ENCODE data around the gene LRRN1.

Gene LRRN1

GRCh38 chr3:3799173-3800079 is at the start of gene LRRN1:
Gene LRRN1, plus strand, starts transcription at chr3:3799431. Its CDS starts 45,211 bp downstream, at chr3:3844642.
- no peak for DNase-seq (ENCODE audit: low read depth)

- no peak for DNase-seq (ENCODE audit: low read depth)
Observed at GRCh38 chr3:3753416-3753815, 45.8 kb upstream of the LRRN1 start.

GRCh38 chr3:3765661-3766060 is 33.6 kb upstream of the LRRN1 start:
- DNase-seq (ENCODE audit: low read depth) = no peak

- no peak for DNase-seq (ENCODE audit: low read depth)
Observed at GRCh38 chr3:3766140-3766539, 33.1 kb upstream of the LRRN1 start.

GRCh38 chr3:3771094-3771493 is 28.1 kb upstream of the LRRN1 start:
- no peak for DNase-seq (ENCODE audit: low read depth)

DNA sequence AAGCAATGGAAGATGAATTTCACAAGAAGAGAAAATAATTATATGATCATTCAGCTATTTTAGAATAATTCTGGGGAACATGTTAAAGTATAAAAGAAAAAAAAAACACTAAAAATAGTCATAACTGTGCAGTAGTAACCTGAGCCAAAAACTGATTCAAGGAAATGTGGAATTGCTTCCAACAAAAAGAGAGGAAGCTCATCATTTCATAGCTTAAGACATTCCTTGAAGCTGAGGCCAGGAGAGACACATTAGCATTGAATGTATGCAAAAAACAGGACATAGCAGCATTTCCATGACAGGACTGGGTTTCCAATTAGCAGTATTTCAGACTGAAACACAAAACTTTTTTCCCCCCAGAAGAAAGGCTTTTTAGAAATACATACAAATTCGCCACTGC is 27.7 kb upstream of the LRRN1 start:
- DNase-seq (ENCODE audit: low read depth) = no peak

DNA sequence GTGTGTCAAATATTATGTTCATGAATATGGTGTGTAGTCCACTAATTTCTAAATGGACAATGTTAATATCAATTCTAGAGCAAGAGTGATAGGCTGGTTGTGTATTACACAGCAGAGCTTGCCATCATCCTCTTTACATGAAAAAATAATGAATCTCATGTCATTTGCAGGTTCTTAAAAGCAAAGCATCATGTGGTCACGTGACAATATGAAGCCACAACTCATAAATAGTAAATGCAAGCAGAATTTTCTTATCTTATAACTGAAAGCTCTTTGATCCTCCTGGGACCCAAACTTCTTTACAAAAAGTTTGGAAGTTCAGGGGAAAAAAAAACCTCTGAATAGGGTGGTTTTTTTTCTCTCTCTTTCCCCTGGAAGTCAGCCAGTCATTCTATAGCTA is 26.9 kb upstream of the LRRN1 start:
- no peak for DNase-seq (ENCODE audit: low read depth)

GRCh38 chr3:3772920-3773319 is 26.3 kb upstream of the LRRN1 start:
- DNase-seq (ENCODE audit: low read depth) = no peak

- no peak for DNase-seq (ENCODE audit: low read depth)
Observed at GRCh38 chr3:3776607-3777006, 22.6 kb upstream of the LRRN1 start.

GRCh38 chr3:3778216-3778615 is 21.0 kb upstream of the LRRN1 start:
- DNase-seq (ENCODE audit: low read depth) = no peak

DNA sequence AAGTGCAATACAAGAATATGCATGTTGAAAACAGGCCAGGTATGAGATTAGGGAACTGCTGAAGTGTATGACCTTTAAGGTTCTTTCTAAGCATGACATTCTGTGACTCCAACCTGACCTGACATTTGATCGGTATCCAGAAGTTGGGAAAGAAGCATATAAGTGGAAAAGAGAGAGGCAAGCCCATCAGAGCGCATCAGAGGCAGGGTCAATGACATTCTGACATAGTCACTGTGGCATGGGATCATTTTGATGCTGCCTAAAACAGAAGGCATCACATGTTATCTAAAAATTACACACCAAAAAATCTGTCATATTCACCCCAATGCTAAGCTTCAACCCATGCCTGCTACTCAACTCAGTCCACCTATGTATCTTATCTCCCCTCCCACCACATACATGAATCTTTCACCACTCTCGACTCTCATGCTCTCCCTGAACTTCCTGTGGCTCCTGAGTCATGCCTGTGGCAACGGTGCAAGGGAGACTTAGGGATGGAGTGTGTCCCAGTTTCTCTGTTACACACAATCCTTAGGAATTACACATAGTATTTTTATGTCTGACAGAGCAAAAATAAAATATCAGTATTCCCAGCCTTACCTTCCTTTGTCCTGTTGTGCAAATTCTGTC is 20.5 kb upstream of the LRRN1 start:
- DNase-seq (ENCODE audit: low read depth) = no peak

- DNase-seq (ENCODE audit: low read depth) = no peak
Observed at GRCh38 chr3:3782457-3782856, 16.8 kb upstream of the LRRN1 start.

GRCh38 chr3:3783210-3783609 is 16.0 kb upstream of the LRRN1 start:
- no peak for DNase-seq (ENCODE audit: low read depth)

DNA sequence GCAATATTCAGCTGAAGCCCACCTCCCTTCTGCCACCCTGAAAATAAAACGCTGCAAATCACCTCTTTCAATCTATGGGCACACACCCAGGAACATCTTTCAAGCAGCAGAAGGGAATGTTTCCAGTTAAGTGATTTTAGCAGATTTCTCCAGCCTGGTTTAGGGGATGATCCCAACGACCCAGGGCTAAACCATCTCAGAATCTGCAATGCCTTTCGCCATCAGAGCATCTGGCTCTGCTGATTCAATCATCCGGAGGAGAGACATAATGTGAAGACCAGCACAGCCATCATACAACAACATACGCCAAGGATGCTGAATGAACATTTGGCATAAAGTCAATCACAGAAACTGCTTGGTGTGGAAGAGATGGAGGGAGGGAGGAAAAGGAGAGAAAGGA is 15.5 kb upstream of the LRRN1 start:
- DNase-seq (ENCODE audit: low read depth) = no peak

DNA sequence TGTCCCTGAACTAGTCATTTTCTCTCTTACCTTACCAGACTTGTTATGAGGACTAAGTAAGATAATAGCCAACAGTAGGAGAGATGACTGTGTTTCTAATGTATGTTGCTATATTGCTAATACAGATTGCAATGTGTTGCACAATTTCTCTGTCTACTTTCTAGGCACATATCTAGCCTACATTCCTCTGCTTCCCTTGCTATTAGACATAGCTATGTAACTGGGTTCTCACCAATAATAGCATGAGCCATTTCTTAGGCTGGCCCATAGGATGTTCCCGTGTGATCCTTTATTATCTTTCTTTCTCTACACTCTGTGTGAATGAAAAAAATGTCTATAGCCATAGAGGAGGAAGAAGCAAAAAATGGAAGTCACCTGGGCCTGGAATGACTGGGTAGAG is 6.8 kb upstream of the LRRN1 start:
- DNase-seq (ENCODE audit: low read depth) = no peak

DNA sequence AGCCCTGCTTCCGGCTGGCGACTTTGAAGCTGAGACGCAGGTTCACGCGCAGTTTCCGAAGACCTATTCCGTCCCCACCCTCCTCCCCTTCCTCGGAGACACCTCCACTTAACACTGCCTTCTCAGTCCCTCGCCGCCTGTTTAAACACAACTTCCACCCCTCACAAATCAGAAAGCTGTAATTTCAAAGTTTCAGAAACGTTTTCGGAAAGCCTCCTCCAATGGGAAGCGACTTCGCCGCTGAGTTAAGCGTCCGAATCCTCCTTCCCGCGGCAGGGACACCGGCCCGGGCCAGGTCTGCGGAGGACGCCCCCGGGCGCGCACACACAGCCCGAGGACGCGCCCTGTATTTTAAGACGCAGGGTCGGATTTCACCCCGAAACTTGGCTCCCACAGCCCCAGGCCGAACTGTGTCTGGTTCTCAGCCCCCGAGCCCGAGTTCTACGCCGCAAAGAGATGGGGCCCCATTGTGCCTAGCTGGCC is 559 bp upstream of the LRRN1 start:
- DNase-seq (ENCODE audit: low read depth) = no peak

DNA sequence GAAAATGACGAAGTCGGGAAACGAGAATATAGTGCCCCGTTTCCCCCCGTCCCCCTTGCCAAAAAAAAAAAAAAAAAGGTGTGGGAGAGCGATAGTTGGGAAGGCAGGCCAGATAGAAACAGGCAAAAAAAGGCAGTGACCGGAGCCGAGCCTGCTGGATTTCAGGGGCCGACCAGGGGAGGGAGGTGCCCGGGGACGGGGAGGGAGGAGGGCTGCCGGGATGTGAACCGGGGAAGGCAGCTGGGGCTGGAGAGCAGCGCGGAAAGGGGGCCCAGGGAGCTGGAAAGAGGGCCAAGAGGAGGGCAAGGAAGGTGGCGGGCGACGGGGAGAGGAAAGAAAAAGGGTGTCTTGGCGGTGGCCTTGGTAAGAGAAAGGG is 837 bp downstream of the LRRN1 start:
- DNase-seq (ENCODE audit: low read depth) = no peak

- DNase-seq (ENCODE audit: low read depth) = no peak
Observed at GRCh38 chr3:3800685-3801493, 1.7 kb downstream of the LRRN1 start.

DNA sequence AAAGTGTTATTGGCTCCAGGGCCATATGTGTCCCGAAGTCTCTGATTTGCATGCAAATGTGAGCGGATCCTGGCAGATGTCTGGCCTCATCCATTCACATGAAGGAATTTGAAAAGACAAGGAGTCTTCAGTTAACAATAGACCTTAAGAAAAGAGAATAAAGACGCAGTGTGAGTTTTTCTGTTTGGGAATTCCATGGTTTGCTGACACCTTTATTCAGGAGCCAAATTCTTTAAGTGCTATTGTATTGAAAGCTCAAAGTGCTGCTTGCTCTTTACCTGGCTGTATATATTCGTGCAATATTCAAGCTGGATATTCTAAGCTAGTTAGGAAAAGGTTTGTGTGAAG is 2.2 kb downstream of the LRRN1 start:
- no peak for DNase-seq (ENCODE audit: low read depth)

GRCh38 chr3:3802046-3802445 is 2.8 kb downstream of the LRRN1 start:
- no peak for DNase-seq (ENCODE audit: low read depth)

DNA sequence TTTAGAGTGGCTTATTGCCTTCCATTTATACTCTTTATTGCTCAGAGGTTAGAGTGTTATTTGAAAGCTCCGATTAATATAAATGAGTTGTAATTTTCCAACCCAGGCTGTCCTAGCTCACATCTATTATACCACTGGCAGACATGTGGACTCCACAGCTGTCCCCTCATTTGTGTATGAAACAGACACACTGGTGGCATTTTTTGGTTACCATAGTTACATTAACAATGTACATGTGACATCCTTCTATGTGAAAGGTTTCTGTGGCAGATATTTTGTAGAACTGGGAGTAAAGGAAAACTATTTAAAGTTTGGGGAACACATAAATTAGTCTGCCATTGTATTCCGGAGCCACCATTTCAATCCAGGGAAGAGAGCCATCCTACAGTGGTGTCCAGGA is 5.3 kb downstream of the LRRN1 start:
- no peak for DNase-seq (ENCODE audit: low read depth)

- DNase-seq (ENCODE audit: low read depth) = no peak
Observed at GRCh38 chr3:3806092-3806491, 6.9 kb downstream of the LRRN1 start.

DNA sequence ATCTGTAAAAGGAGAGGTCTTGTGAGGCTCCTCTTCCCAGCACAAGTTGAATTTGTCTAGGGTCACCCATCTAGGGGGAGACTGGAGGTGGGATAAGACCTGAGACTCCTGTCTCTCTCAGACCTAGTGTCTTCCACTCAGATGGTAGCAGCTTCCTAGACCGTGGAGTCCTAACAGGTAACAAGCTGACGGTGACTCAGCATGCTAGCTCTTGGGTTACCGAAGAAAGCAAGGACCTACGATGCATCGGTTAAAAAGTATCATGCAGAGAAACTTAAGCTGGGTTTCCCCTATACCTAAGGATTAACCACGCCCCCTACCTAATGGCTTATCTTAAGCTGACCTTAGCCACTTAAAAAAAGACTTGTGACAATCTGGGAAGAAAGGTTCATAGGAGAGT is 7.6 kb downstream of the LRRN1 start:
- DNase-seq (ENCODE audit: low read depth) = no peak

Data from stimulated activated CD4-positive, alpha-beta T cell treated with anti-CD3 and anti-CD28 coated beads, Interleukin-2, amount 100 ng/mL, for 4 hours (primary cell).